K562 (cell line): ENCODE measurements around the gene LDLRAD1.

ENCODE experiments used
- CHD4 ChIP-seq: fragments of 200-600 bp; sonication (generic); IDR thresholded peaks from 3 replicates; pipeline ENCODE4 v1.6.1; 2012; ENCODE audit warnings: low read depth, mild to moderate bottlenecking, mixed read lengths, low read length, inconsistent platforms; ENCODE audit not compliant: insufficient read depth, insufficient replicate concordance, poor library complexity, severe bottlenecking
- FOXJ3 ChIP-seq: sonication (generic); formaldehyde crosslinking; IDR thresholded peaks from 2 replicates; pipeline ENCODE4 v1.4.0; 2020; ENCODE audit warnings: mild to moderate bottlenecking, missing genetic modification reagents
- NFYB ChIP-seq: IDR thresholded peaks from 2 replicates; pipeline ENCODE4 v1.6.1; 2011; ENCODE audit warnings: mild to moderate bottlenecking, moderate library complexity; ENCODE audit not compliant: insufficient read length; ENCODE audit errors: extremely low read depth
- YBX1 ChIP-seq: fragments of 450-650 bp; IDR thresholded peaks from 2 replicates; pipeline ENCODE4 v1.7.1; 2016; ENCODE audit warnings: mild to moderate bottlenecking

GRCh38 chr1:54052934-54053744, 35.2 kb upstream of the LDLRAD1 start, which contains the start of the genes TCEANC2 and TMEM59:
- TF ChIP-seq CHD4 (no peak), YBX1 (no peak), NFYB (no peak), FOXJ3 (CRISPR knock-in tag) (no peak)
